CD4-positive, alpha-beta T cell treated with Interleukin-6 at 100 ng/mL for 8 hours (primary cell): ENCODE measurements around the gene NFIC.
A peak's percentile ranks its signal among the peaks of the same experiment; 100 is the strongest.
"Not testable (repeated sequence)": the region's sequence is repeated elsewhere in the genome, so short reads cannot be mapped to it uniquely, and the experiment has no call there.

Experiments
- DNase-seq: peaks from one replicate; pipeline ENCODE4 v3.0.0-alpha.2; 2020; ENCODE audit warnings: mixed read lengths, low spot score

NFIC gene

GRCh38 chr19:3338541-3339181 is 27.7 kb upstream of the NFIC start:
- peak; percentile 84 for DNase-seq

- no peak for DNase-seq
Measured at GRCh38 chr19:3340340-3340739, 26.0 kb upstream of the NFIC start.

GRCh38 chr19:3342246-3342645 is 24.1 kb upstream of the NFIC start:
- DNase-seq: no peak

DNA sequence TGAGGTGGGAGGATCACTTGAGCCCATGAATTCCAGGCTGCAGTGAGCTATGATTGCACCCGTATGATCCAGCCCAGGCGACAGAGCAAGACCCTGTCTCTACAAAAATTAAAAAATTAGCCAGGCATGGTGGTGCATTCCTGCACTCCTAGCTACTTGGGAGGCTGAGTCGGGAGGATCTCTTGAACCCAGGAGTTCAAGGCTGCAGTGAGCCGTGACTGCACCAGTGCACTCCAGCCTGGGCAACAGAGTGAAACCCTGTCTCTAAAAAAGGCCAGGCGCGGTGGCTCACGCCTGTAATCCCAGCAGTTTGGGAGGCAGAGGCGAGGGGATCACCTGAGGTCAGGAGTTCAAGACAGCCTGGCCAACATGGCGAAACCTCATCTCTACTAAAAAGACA is 23.4 kb upstream of the NFIC start:
- not testable (repeated sequence) for DNase-seq

GRCh38 chr19:3343619-3344502 is 22.5 kb upstream of the NFIC start:
- DNase-seq: peak; percentile 38

DNA sequence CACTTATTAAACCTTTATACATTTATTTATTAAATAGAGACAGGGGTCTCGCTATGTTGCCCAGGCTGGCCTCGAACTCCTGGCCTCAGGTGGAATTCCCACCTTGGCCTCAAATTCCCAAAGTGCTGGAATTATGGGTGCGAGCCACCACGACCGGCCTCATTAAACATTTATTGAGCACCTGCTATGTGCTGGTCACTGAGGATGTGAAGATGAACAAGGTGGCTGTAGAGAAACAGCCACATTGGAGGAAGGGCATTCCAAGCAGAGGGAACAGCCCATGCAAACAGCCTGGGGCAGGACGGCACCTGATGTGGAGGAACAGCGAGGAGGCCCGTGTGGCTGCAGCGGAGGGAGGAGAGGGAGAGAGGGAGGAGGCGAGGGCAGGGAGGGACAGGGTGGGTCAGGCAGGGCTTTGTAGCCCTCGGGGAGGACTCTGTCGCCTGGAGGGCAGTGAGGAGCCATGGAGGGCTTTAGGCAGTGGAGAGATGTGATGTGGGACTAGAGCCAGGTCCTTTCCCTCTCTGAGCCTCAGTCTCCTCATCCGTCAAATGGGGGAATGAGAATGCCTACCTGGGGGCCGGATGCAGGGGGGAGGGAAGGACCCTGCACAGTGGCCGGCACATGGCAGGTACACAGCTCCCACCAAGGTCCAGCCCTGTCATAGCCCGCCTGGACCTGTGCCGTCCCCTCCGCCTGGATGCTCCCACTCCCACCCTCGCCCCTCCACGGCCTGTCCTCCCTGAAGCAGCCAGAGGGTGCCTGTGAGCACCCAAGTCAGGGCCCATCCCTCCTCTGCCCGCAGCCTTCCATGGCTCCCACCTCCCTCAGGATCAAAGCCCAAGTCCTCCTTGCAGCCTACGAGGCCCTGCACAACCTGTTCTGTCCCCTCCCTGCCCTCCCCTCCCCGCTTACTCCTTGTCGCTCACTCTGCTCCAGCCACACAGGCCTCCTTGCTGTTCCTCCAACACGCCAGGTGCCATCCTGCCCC is 21.5 kb upstream of the NFIC start:
- DNase-seq: no peak

GRCh38 chr19:3345850-3346460 is 20.4 kb upstream of the NFIC start:
- DNase-seq: no peak

DNA sequence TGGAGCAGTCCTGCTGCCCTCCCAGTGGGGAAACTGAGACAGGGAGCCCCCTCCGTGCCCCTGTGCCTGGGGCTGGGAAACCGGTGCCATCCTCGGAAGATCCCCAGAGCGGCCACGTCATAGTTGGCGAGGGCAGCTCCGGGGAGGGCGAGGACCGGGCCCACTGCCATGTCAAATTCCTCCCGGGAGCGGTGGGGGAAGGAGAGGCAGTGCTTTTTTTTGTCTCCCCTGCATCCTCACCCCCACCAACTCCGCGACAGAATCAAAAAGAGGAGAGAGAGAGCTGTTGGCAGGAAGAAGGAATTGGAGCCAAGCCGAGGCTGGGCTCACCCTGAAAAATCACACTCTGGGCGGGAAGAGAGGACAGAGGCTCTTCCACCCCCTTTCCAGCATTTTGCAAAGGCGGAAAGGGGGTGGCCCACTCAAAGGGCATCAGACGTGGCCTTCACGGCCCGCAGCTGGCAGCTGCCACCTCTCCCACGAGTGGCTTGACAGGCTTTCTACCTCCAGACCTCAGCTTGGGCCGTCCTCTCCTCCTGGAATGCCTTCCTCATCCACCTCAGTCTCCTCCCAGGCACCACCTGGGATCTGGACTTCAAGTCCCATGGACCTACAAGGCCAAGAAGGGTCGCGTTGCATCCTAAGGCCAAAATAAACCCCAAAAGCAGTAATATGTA is 19.6 kb upstream of the NFIC start:
- DNase-seq: no peak

- DNase-seq: no peak
Measured at GRCh38 chr19:3348042-3348441, 18.3 kb upstream of the NFIC start.

GRCh38 chr19:3348469-3348868 is 17.9 kb upstream of the NFIC start:
- DNase-seq: not testable (repeated sequence)

DNA sequence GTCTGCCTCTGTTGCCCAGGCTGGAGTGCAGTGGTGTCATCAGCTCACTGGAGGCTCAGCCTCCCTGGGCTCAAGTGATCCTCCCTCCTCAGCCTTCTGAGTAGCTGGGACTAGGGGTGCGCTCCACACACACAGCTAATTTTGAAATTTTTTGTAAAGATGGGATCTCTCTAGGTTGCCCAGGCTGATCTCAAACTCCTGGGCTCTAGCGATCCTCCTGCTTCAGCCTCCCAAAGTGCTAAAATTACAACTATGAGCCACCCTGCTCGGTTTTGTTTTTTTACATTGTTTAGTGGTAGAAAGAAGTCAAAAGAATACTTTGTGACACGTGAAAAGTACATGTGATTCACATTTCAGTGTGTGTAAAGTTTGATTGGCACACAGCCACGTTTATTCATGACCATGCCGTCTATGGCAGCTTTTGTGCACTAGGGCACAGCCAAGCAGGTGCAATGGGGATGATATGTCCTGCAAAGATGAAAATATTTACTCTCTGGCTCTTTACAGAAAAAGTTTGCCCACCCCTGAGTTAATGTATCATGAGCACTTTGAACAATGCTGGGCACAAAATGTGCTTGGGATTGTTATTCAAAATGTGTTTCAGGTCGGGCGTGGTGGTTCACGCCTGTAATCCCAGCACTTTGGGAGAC is 16.2 kb upstream of the NFIC start:
- DNase-seq: no peak

GRCh38 chr19:3351702-3352447 is 14.5 kb upstream of the NFIC start:
- no peak for DNase-seq

GRCh38 chr19:3353493-3353892 is 12.9 kb upstream of the NFIC start:
- no peak for DNase-seq

DNA sequence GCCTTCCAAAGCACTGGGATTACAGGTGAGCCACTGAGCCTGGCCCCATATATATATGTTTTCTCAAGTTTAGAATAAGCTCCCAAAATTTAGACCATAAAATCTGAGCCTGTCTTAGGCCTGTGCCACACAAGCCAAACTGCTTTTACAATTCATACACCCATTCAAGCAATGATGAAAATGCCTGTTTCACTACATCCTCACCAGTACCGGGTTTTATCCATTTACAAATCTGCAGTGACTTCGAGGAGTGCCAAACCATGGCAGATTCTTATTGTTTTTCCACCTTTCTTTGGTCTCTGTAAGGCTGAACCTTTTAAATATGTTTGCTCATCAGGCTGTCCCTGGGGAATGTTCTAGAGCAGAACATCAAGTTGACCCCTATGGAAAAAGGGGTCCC is 9.6 kb upstream of the NFIC start:
- DNase-seq: no peak

GRCh38 chr19:3357271-3357991 is 9.0 kb upstream of the NFIC start:
- peak; percentile 14 for DNase-seq

- peak; percentile 15 for DNase-seq
Measured at GRCh38 chr19:3357992-3358688, 8.2 kb upstream of the NFIC start.

GRCh38 chr19:3358689-3359014 is 7.7 kb upstream of the NFIC start:
- no peak for DNase-seq

DNA sequence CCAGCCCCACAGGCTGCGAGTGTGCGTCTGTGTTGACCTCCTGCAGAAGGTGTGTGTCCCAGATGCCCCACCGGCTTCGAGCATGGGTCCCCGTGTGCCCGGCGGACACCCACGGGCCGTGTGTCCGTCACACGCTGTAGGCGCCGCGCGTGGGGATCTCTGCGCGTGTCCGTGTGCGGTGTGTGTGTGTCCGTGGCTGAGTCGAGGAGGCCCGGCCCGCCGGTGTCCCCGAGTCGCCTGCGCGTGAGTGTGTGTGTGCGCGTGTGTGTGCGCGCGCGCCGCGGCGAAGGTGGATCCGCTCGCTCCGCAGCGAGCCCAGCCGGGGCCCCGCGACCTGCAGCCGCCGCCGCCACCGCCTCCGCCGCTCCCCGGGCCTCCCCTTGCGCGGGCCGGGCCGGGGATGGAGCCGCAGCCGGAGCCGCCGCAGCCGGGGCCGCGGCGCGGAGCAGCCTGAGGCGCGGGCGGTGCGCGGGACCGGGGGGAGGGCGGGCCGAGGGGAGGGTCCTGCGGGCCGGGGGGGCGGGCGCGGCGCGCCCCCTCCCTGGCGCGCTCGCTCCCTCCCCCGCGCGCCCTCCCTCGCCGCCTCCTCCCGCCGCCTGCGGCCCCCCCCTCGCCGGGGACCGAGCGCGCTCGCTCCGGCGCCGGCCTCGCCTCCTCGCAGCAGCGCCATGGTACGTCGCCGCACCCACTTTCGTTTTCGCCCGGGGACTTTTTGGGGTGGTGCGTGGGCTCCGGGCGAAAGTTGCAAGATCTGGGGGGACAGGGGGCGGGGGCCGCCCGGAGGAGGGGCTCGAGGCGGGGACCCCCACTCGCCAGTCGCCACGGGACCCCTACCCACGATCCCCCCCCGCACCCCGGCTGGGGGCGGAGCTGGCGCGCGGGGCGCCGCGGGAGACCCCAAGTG is 7.1 kb upstream of the NFIC start:
- peak; percentile 71 for DNase-seq
